C4-2B (cell line): ENCODE results near the gene GLIPR1.
A peak's percentile ranks its signal among the peaks of the same experiment; 100 is the strongest.

ENCODE experiments used
- ZFX ChIP-seq: fragments of 450-650 bp; IDR thresholded peaks from 2 replicates; pipeline ENCODE4 v1.6.1; 2017
- TF ChIP-seq, protein P1 (sequence below): fragments of 450-650 bp; conservative IDR thresholded peaks from 2 replicates; pipeline ENCODE4 v1.5.1; 2017; ENCODE audit warnings: mild to moderate bottlenecking

- TF ChIP-seq, protein P1, sequence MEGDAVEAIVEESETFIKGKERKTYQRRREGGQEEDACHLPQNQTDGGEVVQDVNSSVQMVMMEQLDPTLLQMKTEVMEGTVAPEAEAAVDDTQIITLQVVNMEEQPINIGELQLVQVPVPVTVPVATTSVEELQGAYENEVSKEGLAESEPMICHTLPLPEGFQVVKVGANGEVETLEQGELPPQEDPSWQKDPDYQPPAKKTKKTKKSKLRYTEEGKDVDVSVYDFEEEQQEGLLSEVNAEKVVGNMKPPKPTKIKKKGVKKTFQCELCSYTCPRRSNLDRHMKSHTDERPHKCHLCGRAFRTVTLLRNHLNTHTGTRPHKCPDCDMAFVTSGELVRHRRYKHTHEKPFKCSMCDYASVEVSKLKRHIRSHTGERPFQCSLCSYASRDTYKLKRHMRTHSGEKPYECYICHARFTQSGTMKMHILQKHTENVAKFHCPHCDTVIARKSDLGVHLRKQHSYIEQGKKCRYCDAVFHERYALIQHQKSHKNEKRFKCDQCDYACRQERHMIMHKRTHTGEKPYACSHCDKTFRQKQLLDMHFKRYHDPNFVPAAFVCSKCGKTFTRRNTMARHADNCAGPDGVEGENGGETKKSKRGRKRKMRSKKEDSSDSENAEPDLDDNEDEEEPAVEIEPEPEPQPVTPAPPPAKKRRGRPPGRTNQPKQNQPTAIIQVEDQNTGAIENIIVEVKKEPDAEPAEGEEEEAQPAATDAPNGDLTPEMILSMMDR, result peak; percentile 75
- no peak for TF ChIP-seq ZFX
Measured at GRCh38 chr12:75505706-75506312, 25.3 kb downstream of the GLIPR1 start.
